ENCODE measurements around the gene SLCO3A1.

SLCO3A1 gene

DNA sequence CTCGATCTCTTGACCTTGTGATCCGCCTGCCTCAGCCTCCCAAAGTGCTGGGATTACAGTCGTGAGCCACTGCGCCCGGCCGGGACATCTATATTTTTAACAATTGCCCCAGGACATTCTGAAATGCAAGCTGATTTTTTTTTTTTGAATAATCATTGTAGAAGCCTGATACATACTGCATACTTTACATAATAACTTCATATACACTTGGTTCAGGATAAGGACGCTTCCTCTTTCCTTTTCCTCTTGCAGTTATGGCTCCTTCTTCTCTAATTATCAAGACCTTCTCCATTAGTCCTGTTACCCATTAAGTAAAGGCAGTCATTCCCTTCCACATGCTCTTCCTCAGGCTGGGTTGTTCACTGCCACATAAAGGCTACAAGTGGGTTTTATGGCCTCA lies 58.3 kb downstream of the SLCO3A1 start:
- DNase-seq (ENCODE audit: low read depth in 2 of 2) = no peak

DNA sequence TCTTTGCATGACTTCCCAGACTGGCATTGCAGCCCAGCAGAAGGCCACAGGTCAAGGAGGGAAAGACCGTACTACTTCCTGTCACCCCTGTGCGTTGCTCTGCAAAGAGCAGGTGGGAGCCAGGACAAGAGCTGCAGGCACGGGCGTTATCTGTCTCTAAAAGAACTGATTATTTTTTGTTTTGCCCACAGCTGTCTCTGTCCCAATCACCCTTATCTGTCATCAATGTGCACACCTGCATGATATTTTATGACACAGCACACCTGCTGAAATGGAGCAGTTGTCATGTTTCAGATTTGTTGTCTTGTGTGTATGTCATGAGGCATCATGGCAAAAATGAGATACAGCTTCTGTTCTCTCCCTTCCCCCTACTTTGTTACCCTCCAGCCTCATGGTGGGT lies 58.8 kb downstream of the SLCO3A1 start:
- DNase-seq (ENCODE audit: low read depth in 2 of 2) = no peak

DNA sequence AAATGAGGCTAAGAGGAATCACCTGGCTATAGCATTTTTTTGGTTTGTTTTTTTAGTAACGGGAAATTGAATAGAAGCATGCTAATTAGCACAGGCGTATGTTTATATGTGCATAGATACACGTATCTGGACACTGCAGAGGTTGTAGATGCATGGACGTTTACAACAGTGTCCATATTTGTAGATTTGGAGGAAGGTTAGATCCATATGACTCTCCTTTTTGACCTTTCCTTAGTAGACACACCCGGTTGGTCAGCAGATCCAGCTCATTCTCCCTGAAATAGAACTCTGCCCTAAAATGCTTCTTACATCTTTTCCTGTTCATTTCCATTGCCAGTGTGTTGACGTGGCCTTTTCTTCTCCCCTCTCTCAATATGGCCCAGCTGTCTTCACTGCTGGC lies 60.1 kb downstream of the SLCO3A1 start:
- DNase-seq (ENCODE audit: low read depth in 2 of 2) = no peak

GRCh38 chr15:91915576-91915975 lies 62.1 kb downstream of the SLCO3A1 start:
- DNase-seq (ENCODE audit: low read depth in 2 of 2) = no peak

GRCh38 chr15:91916051-91916450 lies 62.5 kb downstream of the SLCO3A1 start:
- no peak for DNase-seq (ENCODE audit: low read depth in 2 of 2)

DNA sequence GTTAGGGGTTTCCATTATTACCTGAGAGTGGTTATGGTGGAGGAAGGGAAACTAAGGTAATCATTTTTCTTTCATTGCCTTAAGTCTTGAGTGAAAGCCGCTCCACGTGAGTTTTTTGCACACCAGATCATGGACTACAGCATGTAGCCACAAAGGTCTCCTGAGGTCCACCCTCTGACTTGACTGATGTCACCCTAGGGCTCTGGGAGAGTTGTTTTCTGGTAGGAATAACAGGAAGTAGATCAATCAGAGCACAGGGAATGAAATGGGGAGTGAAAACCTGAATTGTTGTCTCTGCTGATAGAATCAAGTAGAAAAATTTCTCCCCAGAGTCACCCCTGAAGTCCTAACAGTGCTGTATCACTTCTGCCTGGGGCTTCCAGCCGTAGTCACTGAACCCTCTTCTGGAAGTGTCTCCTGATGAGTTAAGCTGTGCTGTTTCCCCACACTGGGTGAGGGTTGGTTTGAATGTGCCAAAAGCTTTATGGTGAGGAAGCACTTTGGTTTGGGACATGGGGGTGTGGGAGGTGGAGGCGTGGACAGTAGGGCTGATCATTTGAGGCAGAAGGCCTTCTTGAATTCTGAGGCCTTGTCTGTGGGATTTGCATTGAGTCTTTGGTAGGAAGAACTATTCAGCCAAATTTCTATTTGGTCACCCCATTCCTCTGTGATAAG lies 64.3 kb downstream of the SLCO3A1 start:
- DNase-seq (ENCODE audit: low read depth in 2 of 2) = no peak

- no peak for DNase-seq (ENCODE audit: low read depth in 2 of 2)
Observed at GRCh38 chr15:91919014-91919534, 65.6 kb downstream of the SLCO3A1 start.

GRCh38 chr15:91921188-91921842 lies 67.8 kb downstream of the SLCO3A1 start:
- no peak for DNase-seq (ENCODE audit: low read depth in 2 of 2)

GRCh38 chr15:91921843-91922198 lies 68.3 kb downstream of the SLCO3A1 start:
- no peak for DNase-seq (ENCODE audit: low read depth in 2 of 2)

DNA sequence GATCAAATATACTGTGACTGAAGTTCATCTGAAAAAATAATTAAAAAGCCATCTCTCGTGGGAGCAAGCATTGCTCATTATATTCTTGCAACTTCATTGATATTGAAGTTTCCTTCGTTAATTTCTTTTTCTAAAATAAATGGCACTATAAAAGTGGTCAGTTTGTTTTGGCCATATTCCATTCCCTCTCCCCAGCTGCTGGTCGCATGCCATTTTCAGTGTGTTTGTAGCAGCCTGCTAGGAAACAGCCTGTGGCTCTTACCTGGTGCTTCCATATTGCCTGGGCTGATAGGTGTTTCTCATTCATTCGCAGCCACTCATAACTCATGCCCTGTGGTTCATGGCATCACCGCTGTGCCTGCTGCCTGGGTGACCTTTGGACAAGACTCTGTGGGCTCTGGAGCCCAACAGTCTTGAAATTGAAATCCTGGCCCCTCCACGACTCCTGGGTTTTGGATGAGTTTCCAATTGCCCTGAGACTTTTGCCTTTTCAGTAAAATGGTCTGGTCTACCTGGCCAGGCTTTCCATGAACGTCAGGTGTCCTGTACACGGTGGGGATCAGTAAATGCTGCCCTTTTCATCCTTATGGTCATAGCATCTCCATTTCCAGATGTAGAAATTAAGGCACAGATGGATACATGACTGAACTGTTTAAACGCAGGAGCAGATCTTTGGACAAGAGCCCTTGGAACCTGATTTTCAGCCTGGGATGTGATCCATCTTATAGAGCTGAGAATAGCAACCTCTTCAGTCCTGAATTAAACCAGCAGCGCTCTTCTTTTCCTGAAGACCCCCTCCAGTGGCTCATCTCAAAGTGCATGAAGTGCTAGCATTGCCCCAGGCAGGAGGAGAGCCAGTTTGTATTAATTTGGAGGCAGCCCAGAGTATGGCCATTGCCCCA lies 69.4 kb downstream of the SLCO3A1 start:
- no peak for DNase-seq (ENCODE audit: low read depth in 2 of 2)

- no peak for DNase-seq (ENCODE audit: low read depth in 2 of 2)
Observed at GRCh38 chr15:91924183-91924582, 70.7 kb downstream of the SLCO3A1 start.

GRCh38 chr15:91924837-91925495 lies 71.5 kb downstream of the SLCO3A1 start:
- DNase-seq (ENCODE audit: low read depth in 2 of 2) = no peak

- DNase-seq (ENCODE audit: low read depth in 2 of 2) = no peak
Observed at GRCh38 chr15:91925794-91926193, 72.3 kb downstream of the SLCO3A1 start.

DNA sequence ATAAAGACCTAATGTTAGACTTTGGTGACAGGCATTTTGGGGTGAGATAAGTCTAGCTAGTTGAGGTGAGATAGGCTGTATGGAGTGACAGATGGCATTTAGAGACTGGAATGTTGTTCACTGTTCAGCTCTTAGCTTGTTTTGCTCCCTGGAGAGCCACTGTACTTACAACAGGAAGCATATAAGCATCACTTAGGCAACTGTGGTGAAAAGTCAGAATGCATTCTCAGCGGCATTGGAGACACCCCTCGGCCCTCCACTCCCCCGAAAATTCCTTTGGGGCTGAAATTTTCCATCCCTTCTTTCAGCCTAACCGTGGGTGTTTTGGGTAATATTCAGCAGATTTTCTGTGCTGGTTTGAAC lies 73.4 kb downstream of the SLCO3A1 start:
- DNase-seq (ENCODE audit: low read depth in 2 of 2) = no peak

DNA sequence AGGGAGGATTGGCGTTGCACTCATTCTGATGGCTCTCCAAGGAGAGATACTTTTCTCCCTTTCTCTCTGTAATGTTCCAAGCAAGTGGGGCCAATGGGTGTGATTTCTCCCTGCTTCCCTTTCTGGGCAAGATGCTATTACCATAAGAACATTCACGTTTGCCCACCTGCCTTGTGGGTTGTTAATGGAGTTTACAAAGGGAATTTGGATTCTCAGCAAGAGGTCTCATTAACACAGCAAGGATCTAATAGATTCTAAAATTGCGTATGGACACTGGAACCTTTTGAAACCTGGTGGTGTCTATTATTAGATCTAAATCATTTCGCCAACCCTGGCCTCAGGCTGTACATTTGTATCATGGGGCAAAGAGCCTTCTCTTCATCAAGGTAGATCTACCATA lies 74.1 kb downstream of the SLCO3A1 start:
- no peak for DNase-seq (ENCODE audit: low read depth in 2 of 2)

GRCh38 chr15:91928675-91929074 lies 75.2 kb downstream of the SLCO3A1 start:
- no peak for DNase-seq (ENCODE audit: low read depth in 2 of 2)

GRCh38 chr15:91929509-91929908 lies 76.0 kb downstream of the SLCO3A1 start:
- DNase-seq (ENCODE audit: low read depth in 2 of 2) = no peak

- DNase-seq (ENCODE audit: low read depth in 2 of 2) = no peak
Observed at GRCh38 chr15:91930092-91930491, 76.6 kb downstream of the SLCO3A1 start.

DNA sequence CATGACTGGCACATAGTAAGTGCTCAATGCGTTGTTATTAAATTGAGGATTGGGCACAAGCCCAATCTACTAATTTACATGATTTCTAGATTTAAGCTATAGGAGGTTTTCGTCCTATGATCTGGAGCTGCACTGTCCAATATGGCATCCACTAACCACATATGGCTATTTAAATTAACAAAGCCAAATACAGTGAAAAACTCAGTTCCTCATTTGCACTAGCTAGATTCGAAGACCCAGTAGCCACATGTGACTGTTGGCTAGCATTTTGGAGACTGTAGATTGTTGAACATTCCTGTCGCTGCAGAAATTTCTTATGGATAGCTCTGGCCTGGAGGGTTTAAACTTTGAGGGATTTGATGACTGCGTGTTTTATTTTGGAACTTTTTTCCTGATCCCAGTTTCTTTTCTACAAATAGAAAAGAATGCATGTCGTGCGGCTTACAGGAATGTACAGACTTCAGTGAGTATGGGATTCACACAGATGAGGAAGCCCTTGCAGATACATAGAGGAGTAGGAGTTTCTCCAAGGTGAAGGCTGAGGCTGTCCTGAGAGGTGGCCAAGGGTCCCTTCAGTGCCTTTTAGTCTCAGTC lies 82.8 kb downstream of the SLCO3A1 start:
- DNase-seq (ENCODE audit: low read depth in 2 of 2) = no peak

- DNase-seq (ENCODE audit: low read depth in 2 of 2) = no peak
Observed at GRCh38 chr15:91936927-91937326, 83.4 kb downstream of the SLCO3A1 start.

DNA sequence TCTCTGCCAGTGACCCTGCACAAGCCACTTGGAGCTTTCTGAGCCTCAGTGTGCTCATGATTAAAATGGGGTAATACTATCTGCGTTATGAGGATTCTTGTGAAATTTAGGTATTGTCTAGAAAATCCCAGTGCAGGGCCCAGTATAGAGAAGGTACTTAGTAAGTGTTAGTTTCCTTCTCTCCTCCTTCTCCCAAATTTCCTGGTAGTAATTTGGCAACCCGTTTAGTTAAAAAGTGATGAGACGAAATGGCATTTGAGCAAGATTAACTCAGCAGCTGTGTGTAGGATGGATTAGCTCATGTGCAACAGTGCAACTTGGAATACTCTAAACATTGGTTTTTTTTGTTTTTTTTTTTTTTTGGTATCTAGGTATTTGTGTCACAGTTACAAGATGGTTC lies 84.6 kb downstream of the SLCO3A1 start:
- DNase-seq (ENCODE audit: low read depth in 2 of 2) = no peak

DNA sequence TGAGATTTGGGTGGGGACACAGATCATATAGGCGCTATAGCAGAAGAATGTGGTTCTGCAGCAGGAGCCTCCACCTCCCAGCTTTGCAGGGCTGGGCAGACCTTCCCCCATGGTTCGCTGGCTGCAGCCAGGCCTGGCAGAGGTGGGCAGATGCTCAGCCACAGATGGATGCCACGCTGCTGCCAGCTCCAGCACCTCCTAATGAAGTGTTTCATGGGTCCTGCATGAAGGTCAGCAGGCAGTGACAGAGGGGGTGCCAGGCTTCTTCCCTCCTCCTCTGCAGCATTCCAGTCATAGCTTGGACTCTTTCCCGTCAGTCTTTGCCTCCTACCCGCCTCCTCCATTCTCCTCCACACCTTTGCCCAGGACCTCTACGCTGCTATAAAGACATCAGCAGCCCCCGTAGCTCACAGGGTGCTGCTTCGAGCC lies 85.9 kb downstream of the SLCO3A1 start:
- DNase-seq (ENCODE audit: low read depth in 2 of 2) = no peak
